ENCODE data around the gene CRABP2. TPM values are rescaled to one million over a fixed set of nuclear protein-coding genes. Genes with fewer than 3 reads are reported as not detected.
A peak's percentile ranks its signal among the peaks of the same experiment; 100 is the strongest.

The CRABP2 gene
- polyA plus RNA-seq, 1 of the 3 experiments (the other 2 are of a cell fraction), result 42.1 TPM

GRCh38 chr1:156751757-156752481, 46.5 kb upstream of the CRABP2 start:
- peaks cover 26% of the 10 kb centered on the region for H3F3A ChIP-seq (replicated peaks; ENCODE audit: insufficient read depth)
- H3K36me3 ChIP-seq (replicated peaks in 1 of 2; ENCODE audit: control insufficient read depth in 1 of 2, insufficient read depth in 2 of 2, low read length in 1 of 2), result peaks cover 2 to 8% of the 10 kb centered on the region in 2 experiments
- no peaks in the 10 kb centered on the region for H3K27me3 ChIP-seq (ENCODE audit: insufficient read depth)
- H3K4me2 ChIP-seq, result peak overlapping the region; percentile 78
- peaks cover 27 to 40% of the 10 kb centered on the region in 2 experiments for H3K4me1 ChIP-seq (ENCODE audit: control insufficient read depth in 1 of 2, insufficient read depth in 2 of 2, low read depth in 1 of 2, low read length in 1 of 2)
- no peaks in the 10 kb centered on the region for H4K20me1 ChIP-seq (ENCODE audit: insufficient read depth)
- ChIA-PET CTCF (interaction anchor here (0.6 to 3.9 kb wide), 18 partner anchors 9 to 366 kb away, joined by 3 to 30 read pairs (median 4); partner anchors contain the start of genes INSRR, METTL25B, MRPL24 and NES), POLR2A (interaction anchor here (0.6 to 2.3 kb wide), 11 partner anchors 9 to 248 kb away, joined by 3 to 26 read pairs (median 5); partner anchors contain the start of genes ISG20L2, METTL25B, MRPL24 and NTRK1)
- H3K27ac ChIP-seq (ENCODE audit: low read depth in 2 of 2, low read length in 1 of 2), result peak overlapping the region; percentile 100
- peak; percentile 98 for DNase-seq
- peak overlapping the region; percentile 100 for H3K9ac ChIP-seq
- H2AFZ ChIP-seq (ENCODE audit: low read depth), result peak overlapping the region; percentile 55
- WGBS (ENCODE audit: low lambda C conversion rate), result under 1% methylated on average over 48 of the region's 68 CpGs
- peak overlapping the region; percentile 78 to 98 for H3K4me3 ChIP-seq (ENCODE audit: low read depth in 2 of 2, low read length in 1 of 2)
- no peaks in the 10 kb centered on the region for H3K9me3 ChIP-seq
- peaks cover 63% of the 10 kb centered on the region for H3K79me2 ChIP-seq (ENCODE audit: insufficient read depth)
- no peaks in the 10 kb centered on the region for H3K9me2 ChIP-seq
- TF ChIP-seq REST (IDR thresholded peaks at IDR 0.05; ENCODE audit: low read depth, low read length), result peak; percentile 44; the same call in 1 of the 2 replicates
- no peak for TF ChIP-seq JUND (IDR thresholded peaks at IDR 0.05)
- TF ChIP-seq FOXM1 (IDR thresholded peaks at IDR 0.05; ENCODE audit: low read depth), result peak; percentile 6; the same call in 1 of the 2 replicates
- peak; percentile 43; the same call in 1 of the 2 replicates for TF ChIP-seq POLR2AphosphoS5 (IDR thresholded peaks at IDR 0.05; ENCODE audit: low read depth, low read length)
- no peak for TF ChIP-seq CTCF (IDR thresholded peaks at IDR 0.05)
- TF ChIP-seq IRF3 (IDR thresholded peaks at IDR 0.05; ENCODE audit: low read depth, low read length), result no peak
- TF ChIP-seq YY1 (IDR thresholded peaks at IDR 0.05; ENCODE audit: low read depth), result peak; percentile 82
- no peak for TF ChIP-seq RFX5 (IDR thresholded peaks at IDR 0.05; ENCODE audit: low read length)
- TF ChIP-seq USF2 (IDR thresholded peaks at IDR 0.05; ENCODE audit: borderline replicate concordance, low read depth, low read length), result no peak
- peak; percentile 95 for TF ChIP-seq MAX (IDR thresholded peaks at IDR 0.05; ENCODE audit: low read depth)
- 0 out of 2 replicates have a peak, but pooled peaks have one; percentile 57 for TF ChIP-seq ZBTB33 (IDR thresholded peaks at IDR 0.05; ENCODE audit: borderline replicate concordance, low read depth)
- TF ChIP-seq USF1 (IDR thresholded peaks at IDR 0.05; ENCODE audit: borderline replicate concordance, low read depth), result peak; percentile 78
- no peak; the same call in 1 of the 2 replicates for TF ChIP-seq RXRA (IDR thresholded peaks at IDR 0.05; ENCODE audit: borderline replicate concordance, low read depth)
- peak; percentile 56; the same call in 1 of the 2 replicates for TF ChIP-seq ELF1 (IDR thresholded peaks at IDR 0.05)
- TF ChIP-seq TAF1 (IDR thresholded peaks at IDR 0.05; ENCODE audit: borderline replicate concordance, low read depth, low read length), result peak; percentile 72; the same call in 1 of the 2 replicates
- TF ChIP-seq MEF2A (IDR thresholded peaks at IDR 0.05; ENCODE audit: borderline replicate concordance, low read depth), result no peak
- no peak for TF ChIP-seq EZH2phosphoT487 (IDR thresholded peaks at IDR 0.05; ENCODE audit: borderline replicate concordance, low read depth)
- no peak for TF ChIP-seq FOXJ3 (CRISPR knock-in tag; IDR thresholded peaks at IDR 0.05)
- TF ChIP-seq SIN3A (IDR thresholded peaks at IDR 0.05; ENCODE audit: borderline replicate concordance, low read depth, low read length), result peak; percentile 93; the same call in 1 of the 2 replicates
- TF ChIP-seq GABPA (IDR thresholded peaks at IDR 0.05; ENCODE audit: low read depth), result peak; percentile 32

Data from SK-N-SH (cell line).